HL-60 (cell line): ENCODE results near the gene MINDY3.

Experiments used
- POLR2AphosphoS5 ChIP-seq: IDR thresholded peaks from 2 replicates; pipeline ENCODE4 v1.6.1; 2012; ENCODE audit warnings: low read depth
- TF ChIP-seq, protein P1 (sequence below): IDR thresholded peaks from 2 replicates; pipeline ENCODE4 v1.6.1; 2012; ENCODE audit warnings: low read depth; ENCODE audit not compliant: insufficient replicate concordance

DNA sequence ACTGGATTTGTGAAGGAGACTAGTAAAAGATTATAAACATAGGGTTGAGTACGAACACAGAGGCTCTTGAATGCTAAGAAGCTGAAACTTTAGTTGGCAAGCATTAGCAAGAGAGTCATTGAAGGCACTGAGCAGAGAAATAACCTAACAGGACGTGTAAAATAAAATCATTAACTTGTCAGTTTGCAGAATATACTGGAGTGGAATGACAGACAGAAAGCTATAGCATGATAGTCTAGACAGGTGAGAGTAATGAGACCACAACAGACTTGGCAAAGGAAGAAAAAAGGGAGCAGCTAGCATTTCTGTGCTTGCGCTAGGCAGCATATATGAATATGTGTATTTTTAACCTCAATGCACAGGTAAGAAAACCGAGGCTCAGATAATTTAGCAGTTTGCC, 30.8 kb downstream of the MINDY3 start:
- TF ChIP-seq, protein P1, sequence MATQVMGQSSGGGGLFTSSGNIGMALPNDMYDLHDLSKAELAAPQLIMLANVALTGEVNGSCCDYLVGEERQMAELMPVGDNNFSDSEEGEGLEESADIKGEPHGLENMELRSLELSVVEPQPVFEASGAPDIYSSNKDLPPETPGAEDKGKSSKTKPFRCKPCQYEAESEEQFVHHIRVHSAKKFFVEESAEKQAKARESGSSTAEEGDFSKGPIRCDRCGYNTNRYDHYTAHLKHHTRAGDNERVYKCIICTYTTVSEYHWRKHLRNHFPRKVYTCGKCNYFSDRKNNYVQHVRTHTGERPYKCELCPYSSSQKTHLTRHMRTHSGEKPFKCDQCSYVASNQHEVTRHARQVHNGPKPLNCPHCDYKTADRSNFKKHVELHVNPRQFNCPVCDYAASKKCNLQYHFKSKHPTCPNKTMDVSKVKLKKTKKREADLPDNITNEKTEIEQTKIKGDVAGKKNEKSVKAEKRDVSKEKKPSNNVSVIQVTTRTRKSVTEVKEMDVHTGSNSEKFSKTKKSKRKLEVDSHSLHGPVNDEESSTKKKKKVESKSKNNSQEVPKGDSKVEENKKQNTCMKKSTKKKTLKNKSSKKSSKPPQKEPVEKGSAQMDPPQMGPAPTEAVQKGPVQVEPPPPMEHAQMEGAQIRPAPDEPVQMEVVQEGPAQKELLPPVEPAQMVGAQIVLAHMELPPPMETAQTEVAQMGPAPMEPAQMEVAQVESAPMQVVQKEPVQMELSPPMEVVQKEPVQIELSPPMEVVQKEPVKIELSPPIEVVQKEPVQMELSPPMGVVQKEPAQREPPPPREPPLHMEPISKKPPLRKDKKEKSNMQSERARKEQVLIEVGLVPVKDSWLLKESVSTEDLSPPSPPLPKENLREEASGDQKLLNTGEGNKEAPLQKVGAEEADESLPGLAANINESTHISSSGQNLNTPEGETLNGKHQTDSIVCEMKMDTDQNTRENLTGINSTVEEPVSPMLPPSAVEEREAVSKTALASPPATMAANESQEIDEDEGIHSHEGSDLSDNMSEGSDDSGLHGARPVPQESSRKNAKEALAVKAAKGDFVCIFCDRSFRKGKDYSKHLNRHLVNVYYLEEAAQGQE = no peak
- no peak for TF ChIP-seq POLR2AphosphoS5
